GM12891 (cell line): ENCODE results near the gene C5orf58.

Experiments used
- DNase-seq: peaks from one replicate; pipeline ENCODE4 v3.0.0; 2011; ENCODE audit warnings: low spot score; ENCODE audit not compliant: insufficient read length
- FAIRE-seq: peaks from 2 replicates; lab custom pipeline; 2011; peaks lifted over from hg19 to GRCh38; lab: Jason Lieb, UNC
- PAX5 ChIP-seq: IDR thresholded peaks from 2 replicates; pipeline ENCODE4 v1.6.1; 2011; ENCODE audit warnings: low read length, moderate library complexity, mild to moderate bottlenecking; ENCODE audit not compliant: insufficient read depth, severe bottlenecking
- POLR2A ChIP-seq: IDR thresholded peaks from 2 replicates; pipeline ENCODE4 v1.6.1; 2011; ENCODE audit warnings: low read depth, low read length, control low read depth
- POLR2AphosphoS5 ChIP-seq: IDR thresholded peaks from 2 replicates; pipeline ENCODE4 v1.6.1; 2011; ENCODE audit warnings: low read depth, low read length, control low read depth
- POU2F2 ChIP-seq: IDR thresholded peaks from 2 replicates; pipeline ENCODE4 v1.6.1; 2011; ENCODE audit warnings: low read depth, mild to moderate bottlenecking, control low read depth, low read length, moderate library complexity
- SPI1 ChIP-seq: IDR thresholded peaks from 2 replicates; pipeline ENCODE4 v1.6.1; 2011; ENCODE audit warnings: low read depth, low read length, control low read depth
- TAF1 ChIP-seq: IDR thresholded peaks from 2 replicates; pipeline ENCODE4 v1.6.1; 2011; ENCODE audit warnings: low read depth, low read length, control low read depth

C5orf58 gene

DNA sequence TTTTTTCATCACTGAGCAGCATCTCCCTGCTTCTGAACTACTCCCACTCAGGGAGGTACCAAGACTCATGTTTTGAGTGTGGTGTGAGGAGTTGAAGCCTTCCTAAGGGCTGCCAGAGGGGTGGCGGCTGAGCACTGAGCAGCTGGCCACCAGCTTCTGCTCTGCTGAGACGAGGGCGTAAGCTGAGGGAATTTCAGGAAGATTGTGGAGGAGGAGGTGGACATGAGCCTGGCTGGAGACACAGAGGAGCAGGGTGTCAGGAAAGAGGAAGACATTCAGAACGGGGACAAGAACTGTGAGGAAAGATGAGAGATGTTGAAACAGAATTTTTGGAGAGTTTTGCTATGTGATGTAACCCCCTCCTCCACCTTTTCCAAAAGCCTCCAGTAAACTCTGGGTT lies 57.0 kb downstream of the C5orf58 start:
- TF ChIP-seq POU2F2: no peak
- TF ChIP-seq POLR2A: no peak
- TF ChIP-seq POLR2AphosphoS5: no peak
- TF ChIP-seq PAX5: no peak
- TF ChIP-seq SPI1: no peak
- no peak for TF ChIP-seq TAF1

DNA sequence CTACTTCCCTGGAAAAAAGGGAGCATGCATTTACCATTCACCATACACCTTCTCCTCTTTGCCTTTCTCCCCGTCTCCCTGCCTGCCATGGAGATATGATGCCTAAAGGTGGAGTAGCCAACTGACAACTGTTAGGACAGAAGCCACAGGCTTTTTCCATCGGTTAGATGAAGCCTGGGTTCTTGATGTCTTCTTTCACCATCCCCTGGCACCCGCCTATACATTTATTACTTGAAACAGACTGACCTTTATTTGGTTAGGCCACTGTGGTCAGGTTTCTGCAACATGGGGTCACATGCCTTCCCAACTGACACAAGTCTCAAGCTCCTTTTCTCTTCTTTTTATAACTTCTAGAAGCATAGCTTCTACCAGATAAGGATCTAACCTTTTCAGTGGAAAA lies 57.7 kb downstream of the C5orf58 start:
- no peak for FAIRE-seq
- no peak for TF ChIP-seq POLR2A
- no peak for TF ChIP-seq PAX5
- TF ChIP-seq POU2F2: no peak
- no peak for TF ChIP-seq POLR2AphosphoS5
- no peak for DNase-seq

More for the DNA sequence above, 57.0 kb downstream of the C5orf58 start:
- DNase-seq: no peak
- FAIRE-seq: no peak

DNA sequence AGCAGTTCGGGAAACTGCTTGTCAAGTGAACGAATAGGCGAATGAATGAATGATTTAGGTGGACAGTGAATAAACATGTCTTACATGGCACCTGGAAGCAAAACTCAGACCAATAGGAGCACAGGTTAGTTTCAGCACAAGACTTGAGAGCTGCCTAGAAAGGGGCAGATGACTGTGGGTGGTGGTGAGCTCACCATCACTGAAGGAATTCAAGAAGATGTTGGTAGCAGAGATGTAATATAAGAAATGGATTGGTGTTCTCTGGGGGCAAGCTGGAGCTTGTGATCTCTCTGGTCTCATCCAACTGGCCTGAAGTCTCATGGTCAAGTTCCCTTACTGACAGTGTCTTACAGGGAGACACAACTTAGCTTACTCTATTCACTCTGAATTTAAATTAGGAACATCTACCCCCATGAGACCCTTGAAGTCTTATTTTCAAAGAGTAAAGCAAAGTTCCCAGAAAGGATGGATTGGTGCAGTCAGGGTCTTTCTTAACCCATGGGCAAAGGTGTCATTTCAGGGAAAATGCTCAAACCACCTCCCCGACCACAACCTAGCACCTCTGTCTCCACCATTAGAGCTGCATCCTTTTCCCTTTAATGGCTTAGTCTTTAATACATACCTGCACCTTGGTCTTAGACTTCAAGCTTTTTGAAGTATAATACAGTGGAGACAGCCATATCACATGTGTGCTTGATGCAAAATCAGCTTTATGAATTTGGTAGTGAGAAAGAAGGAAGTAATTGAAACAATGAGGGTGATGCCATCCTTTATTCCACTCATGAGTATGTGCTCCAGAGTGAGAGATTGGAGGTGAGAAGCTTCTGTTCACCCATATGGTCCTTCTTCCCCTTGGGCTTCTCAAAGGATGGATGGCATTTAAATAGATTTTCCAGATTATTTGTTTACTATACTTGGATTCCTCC lies 59.7 kb downstream of the C5orf58 start:
- DNase-seq (no peak), FAIRE-seq (no peak)
- TF ChIP-seq PAX5 (no peak), SPI1 (no peak), POLR2A (no peak), POU2F2 (no peak), POLR2AphosphoS5 (no peak), TAF1 (no peak)

DNA sequence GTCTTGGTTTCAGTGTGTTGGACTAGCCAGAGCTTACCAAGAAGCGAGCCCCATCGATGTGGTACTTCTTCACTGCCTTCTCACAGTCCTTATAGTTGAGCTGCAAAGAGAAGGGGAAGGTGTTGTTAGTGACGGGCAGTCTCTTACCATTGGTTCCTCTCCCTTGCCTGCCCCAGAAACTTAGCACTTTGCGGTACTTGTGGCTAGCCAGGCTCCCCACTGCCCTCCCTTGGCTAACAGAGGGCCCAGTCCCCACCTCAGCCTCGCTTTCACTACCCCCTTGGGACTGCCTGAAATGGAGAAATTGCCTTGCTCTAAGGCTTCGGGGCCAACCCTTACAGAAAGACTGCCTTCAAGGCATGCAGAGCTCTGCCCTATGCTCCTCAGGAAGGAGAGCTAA lies 60.5 kb downstream of the C5orf58 start:
- DNase-seq: no peak
- peak; percentile 90 for FAIRE-seq

DNA sequence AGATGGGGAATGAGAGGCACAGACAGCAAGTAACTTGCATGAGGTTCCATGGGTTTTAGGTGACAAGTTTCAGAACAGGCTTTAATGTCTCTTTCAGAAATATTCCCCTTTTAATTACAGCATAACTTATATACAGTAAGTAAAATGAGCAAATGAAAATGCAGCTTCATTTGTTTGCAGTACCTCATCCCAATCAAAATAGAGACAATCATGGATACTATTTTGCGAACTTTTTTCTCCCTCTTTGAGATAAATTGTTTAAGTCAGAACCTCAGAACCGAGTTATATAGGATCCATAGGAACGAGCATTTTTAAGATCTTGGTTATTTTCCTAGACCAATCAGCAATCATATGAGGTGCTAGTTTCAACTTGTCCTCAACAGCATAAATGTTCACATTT lies 61.3 kb downstream of the C5orf58 start:
- TF ChIP-seq PAX5 (no peak), POU2F2 (no peak), POLR2AphosphoS5 (no peak), POLR2A (no peak), SPI1 (no peak), TAF1 (no peak)
- FAIRE-seq: no peak
- no peak for DNase-seq

More for the DNA sequence above, 60.5 kb downstream of the C5orf58 start:
- no peak for TF ChIP-seq TAF1
- peak; percentile 28; the same call in 1 of the 2 replicates for TF ChIP-seq SPI1

DNA sequence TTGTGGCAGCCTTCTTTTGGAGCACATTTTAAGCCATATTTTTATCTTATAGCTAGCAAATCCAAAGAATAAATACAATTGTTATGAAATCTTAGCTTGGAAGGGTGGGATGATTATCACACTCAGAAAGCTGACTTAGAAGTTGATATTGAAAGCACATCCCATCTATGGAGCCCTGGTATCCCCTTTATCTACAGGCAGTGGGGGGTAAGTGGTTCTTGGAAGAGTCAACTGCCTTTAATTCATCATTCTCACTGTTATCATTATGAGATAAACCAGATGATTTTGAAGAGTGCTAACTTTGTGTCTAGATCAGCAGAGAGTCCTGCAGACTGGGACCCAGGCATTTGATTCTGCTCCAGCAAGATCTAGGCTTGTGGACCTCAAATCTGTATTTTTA lies 61.8 kb downstream of the C5orf58 start:
- TF ChIP-seq POU2F2 (no peak), POLR2A (no peak), SPI1 (no peak), PAX5 (no peak), TAF1 (no peak), POLR2AphosphoS5 (no peak)
- no peak for FAIRE-seq
- no peak for DNase-seq
